Psoas muscle (tissue), 8 donors: ENCODE results near the gene ARL14. TPM values are rescaled to one million over a fixed set of nuclear protein-coding genes. Genes with fewer than 3 reads are reported as not detected.
A peak's percentile ranks its signal among the peaks of the same experiment; 100 is the strongest.

Experiments used
- ATAC-seq, 4 donors: fragments of 200-7000 bp; cut with Tn5 transposase; one replicate each; pipeline ENCODE4 v1.9.1; 2020; ENCODE audit warnings: moderate library complexity in 3 of 4, mild to moderate bottlenecking in 2 of 4
- DNase-seq, 2 donors: peaks; one replicate each; pipeline ENCODE4 v3.0.0-alpha.2; 2020
- H3K27ac ChIP-seq: fragments of 200-600 bp; one replicate; pipeline ENCODE4 v1.8.0; 2022
- H3K27me3 ChIP-seq, 3 donors: fragments of 200-600 bp in 1 of 3; one replicate each; pipeline versions ENCODE4 v1.6.1 to v1.8.0; 2013 to 2022; ENCODE audit warnings: low read length in 2 of 3, mild to moderate bottlenecking in 2 of 3, moderate library complexity in 1 of 3; ENCODE audit not compliant: insufficient read depth in 3 of 3
- H3K36me3 ChIP-seq, 2 donors: fragments of 200-600 bp in 1 of 2; one replicate each; pipeline versions ENCODE4 v1.6.1 to v1.8.0; 2013 to 2022; ENCODE audit warnings: low read depth in 1 of 2, mild to moderate bottlenecking in 1 of 2, moderate library complexity in 1 of 2; ENCODE audit not compliant: insufficient read depth in 1 of 2
- H3K4me1 ChIP-seq: fragments of 200-600 bp; one replicate; pipeline ENCODE4 v1.8.0; 2022
- H3K4me3 ChIP-seq: fragments of 200-600 bp; one replicate; pipeline ENCODE4 v1.8.0; 2022; ENCODE audit warnings: mild to moderate bottlenecking
- H3K9me3 ChIP-seq: fragments of 200-600 bp; one replicate; pipeline ENCODE4 v1.8.0; 2022
- CTCF ChIP-seq: fragments of 200-600 bp; IDR thresholded peaks from one replicate; pipeline ENCODE4 v1.8.0; 2022; ENCODE audit warnings: antibody characterized with exemption
- WGBS, 3 donors: extraction: QIAGEN DNeasy Blood & Tissue Kit; methylation state at CpG; one replicate each; pipeline versions ENCODE4 v1.1.6 to v1.1.7; 2013; 5-methylcytosine and 5-hydroxymethylcytosine counted together
- intact Hi-C, 2 donors: fragments of 100-400 bp; cut with DNase I; formaldehyde crosslinking; loops; one replicate each; pipeline versions ENCODE4 v1.11.0 to v1.14.2; 2022
- polyA plus RNA-seq, 3 donors: library from polyadenylated mRNA; stranded (reverse); fragments of 200-250 nt; gene quantifications; one replicate each; pipeline ENCODE4 v1.2.3, GENCODE V29; 2013
- total RNA-seq, 4 donors: library from RNA; stranded (reverse); fragmentation: NEBNext Ultra II Directional in 2 of 4; extraction: Animal tissue kit (Norgen Biotek cat#: 25700) in 2 of 4; gene quantifications; one replicate each; pipeline versions ENCODE4 v1.2.1 to v1.2.4, GENCODE V29; 2021 to 2023
- donor health status: healthy with polysubstance abuse.
- donor health status: DM: no; HTN: no; CAD: no; lungs with moderate emphysema.
- donor health status: Bipolar disorder and iron deficiency.
- donor health status: healthy.
- donor health status: DM: yes; HTN: yes; CAD: no.
- donor health status: DM: no; HTN: no; CAD: no.
- donor health status: DM: no; HTN: no; CAD: no.
- donor health status: DM: yes; HTN: yes; CAD: no.

The ARL14 gene
- total and polyA plus RNA-seq, 7 donors, result 0.03 TPM; not detected in 6

- no peak for TF ChIP-seq CTCF
- 37 to 63% (median 45%) methylated on average over 1 of the region's 1 CpG for WGBS, 3 donors
- H3K36me3 ChIP-seq, result no peaks in the 10 kb centered on the region
- no peaks in the 10 kb centered on the region for H3K4me1 ChIP-seq
- no peak overlapping the region for H3K27ac ChIP-seq
- ATAC-seq, result no peak
- H3K9me3 ChIP-seq, result no peaks in the 10 kb centered on the region
- no peak for DNase-seq
- no peaks in the 10 kb centered on the region for H3K27me3 ChIP-seq
- no peak overlapping the region for H3K4me3 ChIP-seq
- intact Hi-C loops, result loop anchor here in 1 of 2 donors (10.0 kb wide), 1 partner anchor 47 kb away; no protein-coding TSS in a partner anchor
These were observed 15.3 kb upstream of the ARL14 start for GRCh38 chr3:160661660-160662059.

DNA sequence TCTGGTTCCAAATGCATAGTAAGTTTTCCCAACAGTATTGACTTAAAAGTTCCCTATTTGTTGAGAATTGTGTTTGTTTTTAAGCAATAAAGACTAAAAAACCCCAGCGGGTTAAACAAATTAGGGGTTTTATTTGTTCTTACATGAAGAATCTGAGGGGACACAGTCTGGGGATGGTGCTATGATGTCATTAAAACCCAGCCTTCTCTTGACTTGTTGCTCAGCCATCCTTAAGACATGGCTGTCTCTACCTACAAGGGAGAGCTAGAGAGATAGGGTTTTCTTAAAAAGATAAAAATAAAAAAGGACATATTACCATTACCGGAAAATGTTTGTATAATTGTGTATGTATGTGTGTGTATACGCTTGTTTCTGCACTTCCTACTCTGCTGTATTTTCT lies 11.7 kb upstream of the ARL14 start:
- Histone ChIP-seq H3K27ac (no peak overlapping the region), H3K4me3 (no peak overlapping the region), H3K27me3 (no peaks in the 10 kb centered on the region), H3K36me3 (no peaks in the 10 kb centered on the region), H3K4me1 (peaks cover 9% of the 10 kb centered on the region), H3K9me3 (no peaks in the 10 kb centered on the region)
- ATAC-seq, result no peak
- no peak for TF ChIP-seq CTCF
- intact Hi-C loops, result loop anchor here in 1 of 2 donors (10.0 kb wide), 1 partner anchor 50 kb away; no protein-coding TSS in a partner anchor
- DNase-seq, result no peak
- 94 to 98% (median 96%) methylated on average over 3 of the region's 3 CpGs for WGBS, 3 donors

GRCh38 chr3:160665784-160666526 lies 11.0 kb upstream of the ARL14 start:
- intact Hi-C loops, result loop anchor here in 1 of 2 donors (10.0 kb wide), 1 partner anchor 51 kb away; no protein-coding TSS in a partner anchor
- H3K4me1 ChIP-seq, result peaks cover 9% of the 10 kb centered on the region
- WGBS, 3 donors, result 80 to 87% (median 84%) methylated on average over 4 of the region's 4 CpGs
- no peaks in the 10 kb centered on the region for H3K27me3 ChIP-seq
- no peaks in the 10 kb centered on the region for H3K9me3 ChIP-seq
- no peak for DNase-seq
- TF ChIP-seq CTCF, result no peak
- H3K27ac ChIP-seq, result no peak overlapping the region
- H3K36me3 ChIP-seq, result no peaks in the 10 kb centered on the region
- no peak overlapping the region for H3K4me3 ChIP-seq
- ATAC-seq, result peak in 1 of 4 donors; percentile 44

DNA sequence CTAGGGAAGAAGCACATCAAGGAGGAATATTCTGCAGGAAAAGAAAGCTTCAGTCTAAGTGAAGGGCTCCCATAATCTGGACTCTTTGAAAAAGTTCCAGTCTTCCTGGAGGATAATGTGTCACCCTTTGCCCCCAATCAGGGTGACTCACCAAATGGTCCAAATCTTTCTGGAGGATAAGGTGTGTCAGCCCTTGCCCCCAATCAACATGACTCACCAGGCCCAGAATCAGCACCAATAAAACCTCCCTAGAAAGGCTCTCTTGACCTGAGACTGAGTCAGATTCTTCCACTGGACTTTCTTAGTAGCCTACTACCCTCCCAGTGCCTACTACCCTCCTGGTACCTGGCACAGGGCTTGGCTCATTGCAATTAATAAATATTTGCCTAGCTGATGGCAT lies 9.5 kb upstream of the ARL14 start:
- Histone ChIP-seq H3K4me3 (no peak overlapping the region), H3K27me3 (no peaks in the 10 kb centered on the region), H3K27ac (no peak overlapping the region), H3K9me3 (no peaks in the 10 kb centered on the region), H3K36me3 (no peaks in the 10 kb centered on the region), H3K4me1 (peaks cover 9% of the 10 kb centered on the region)
- DNase-seq, result no peak
- intact Hi-C loops, result loop anchor here in 1 of 2 donors (10.0 kb wide), 1 partner anchor 53 kb away; no protein-coding TSS in a partner anchor
- ATAC-seq, result no peak
- no peak for TF ChIP-seq CTCF
